Measurements from ENCODE around the gene TIMM44.

Gene TIMM44

GRCh38 chr19:7926021-7926726 lies 17.3 kb downstream of the TIMM44 start, which contains the start of gene CTXN1:
Gene CTXN1 (minus strand): TSS chr19:7926135. CDS start chr19:7925538, 597 bp downstream.
- peaks cover 4 to 97% (median 91%) of the 10 kb centered on the region in 4 donors for H3K4me1 ChIP-seq
- intact Hi-C loops (cut with DNase I; ENCODE audit: low total_unique reads) = no loop called here
- peaks cover 0 to 4% of the 10 kb centered on the region in 2 donors for H3K27me3 ChIP-seq
- TF ChIP-seq, protein P1, sequence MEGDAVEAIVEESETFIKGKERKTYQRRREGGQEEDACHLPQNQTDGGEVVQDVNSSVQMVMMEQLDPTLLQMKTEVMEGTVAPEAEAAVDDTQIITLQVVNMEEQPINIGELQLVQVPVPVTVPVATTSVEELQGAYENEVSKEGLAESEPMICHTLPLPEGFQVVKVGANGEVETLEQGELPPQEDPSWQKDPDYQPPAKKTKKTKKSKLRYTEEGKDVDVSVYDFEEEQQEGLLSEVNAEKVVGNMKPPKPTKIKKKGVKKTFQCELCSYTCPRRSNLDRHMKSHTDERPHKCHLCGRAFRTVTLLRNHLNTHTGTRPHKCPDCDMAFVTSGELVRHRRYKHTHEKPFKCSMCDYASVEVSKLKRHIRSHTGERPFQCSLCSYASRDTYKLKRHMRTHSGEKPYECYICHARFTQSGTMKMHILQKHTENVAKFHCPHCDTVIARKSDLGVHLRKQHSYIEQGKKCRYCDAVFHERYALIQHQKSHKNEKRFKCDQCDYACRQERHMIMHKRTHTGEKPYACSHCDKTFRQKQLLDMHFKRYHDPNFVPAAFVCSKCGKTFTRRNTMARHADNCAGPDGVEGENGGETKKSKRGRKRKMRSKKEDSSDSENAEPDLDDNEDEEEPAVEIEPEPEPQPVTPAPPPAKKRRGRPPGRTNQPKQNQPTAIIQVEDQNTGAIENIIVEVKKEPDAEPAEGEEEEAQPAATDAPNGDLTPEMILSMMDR (IDR thresholded peaks at IDR 0.05) = peak in 1 of 2 experiments; percentile 12
- H3K27ac ChIP-seq = peak within 1 kb of the TSS; percentile 91 to 96
- peak; percentile 64 to 84 for DNase-seq
- H3K4me3 ChIP-seq = peak within 1 kb of the TSS; percentile 49 to 61
- no peaks in the 10 kb centered on the region for H3K9me3 ChIP-seq
- H3K36me3 ChIP-seq = peaks cover 9 to 26% (median 19%) of the 10 kb centered on the region in 3 donors

- H3K4me3 ChIP-seq = peak overlapping the region; percentile 49 to 61
- TF ChIP-seq, protein P1 (IDR thresholded peaks at IDR 0.05) = peak; percentile 66 to 83
- H3K27ac ChIP-seq = peak overlapping the region; percentile 56 to 85
- H3K9me3 ChIP-seq = no peaks in the 10 kb centered on the region
- H3K27me3 ChIP-seq = peaks cover 0 to 4% of the 10 kb centered on the region in 2 donors
- DNase-seq = peak; percentile 57 to 81
- peaks cover 9 to 20% (median 14%) of the 10 kb centered on the region in 3 donors for H3K36me3 ChIP-seq
- peaks cover 4 to 95% (median 84%) of the 10 kb centered on the region in 4 donors for H3K4me1 ChIP-seq
- intact Hi-C loops (cut with DNase I; ENCODE audit: low total_unique reads) = no loop called here
Measured at GRCh38 chr19:7925171-7925851, 18.2 kb downstream of the TIMM44 start.

GRCh38 chr19:7924651-7925170 lies 18.8 kb downstream of the TIMM44 start:
- H3K4me3 ChIP-seq = peak overlapping the region; percentile 49 to 61

DNA sequence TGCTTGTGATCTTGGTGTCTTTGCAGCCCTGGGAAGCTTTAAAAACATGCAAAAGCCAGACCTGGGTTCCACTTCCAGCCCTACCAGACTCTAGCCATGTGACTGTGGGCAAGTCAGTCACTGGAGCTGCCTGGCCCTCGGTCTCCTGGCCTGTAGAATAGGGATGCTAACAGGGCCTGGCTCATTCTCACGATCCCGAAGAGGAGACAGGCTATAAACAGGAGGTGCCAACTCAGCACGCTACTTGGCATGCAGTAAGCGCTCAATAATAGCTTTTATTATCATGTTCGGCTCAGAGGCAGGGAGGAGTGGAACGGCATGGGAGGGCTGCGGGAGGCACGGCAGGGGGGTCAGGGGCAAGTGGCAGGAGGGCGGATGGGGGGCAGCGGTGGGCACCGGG lies 19.2 kb downstream of the TIMM44 start:
- TF ChIP-seq, protein P1 (IDR thresholded peaks at IDR 0.05) = no peak
- no peaks in the 10 kb centered on the region for H3K9me3 ChIP-seq
- peaks cover 9 to 20% (median 14%) of the 10 kb centered on the region in 3 donors for H3K36me3 ChIP-seq
- DNase-seq = no peak
- H3K4me3 ChIP-seq = peak overlapping the region in 1 of 2 donors; percentile 49
- H3K27ac ChIP-seq = peak overlapping the region; percentile 46 to 85
- intact Hi-C loops (cut with DNase I; ENCODE audit: low total_unique reads) = no loop called here
- H3K27me3 ChIP-seq = peaks cover 0 to 4% of the 10 kb centered on the region in 2 donors
- peaks cover 4 to 92% (median 82%) of the 10 kb centered on the region in 4 donors for H3K4me1 ChIP-seq

More at GRCh38 chr19:7924651-7925170, 18.8 kb downstream of the TIMM44 start:
- TF ChIP-seq, protein P1 (IDR thresholded peaks at IDR 0.05) = no peak
- peaks cover 9 to 20% (median 14%) of the 10 kb centered on the region in 3 donors for H3K36me3 ChIP-seq
- H3K4me1 ChIP-seq = peaks cover 4 to 92% (median 82%) of the 10 kb centered on the region in 4 donors
- H3K27me3 ChIP-seq = peaks cover 0 to 4% of the 10 kb centered on the region in 2 donors
- intact Hi-C loops (cut with DNase I; ENCODE audit: low total_unique reads) = no loop called here
- H3K9me3 ChIP-seq = no peaks in the 10 kb centered on the region
- no peak for DNase-seq
- H3K27ac ChIP-seq = peak overlapping the region; percentile 56 to 85

DNA sequence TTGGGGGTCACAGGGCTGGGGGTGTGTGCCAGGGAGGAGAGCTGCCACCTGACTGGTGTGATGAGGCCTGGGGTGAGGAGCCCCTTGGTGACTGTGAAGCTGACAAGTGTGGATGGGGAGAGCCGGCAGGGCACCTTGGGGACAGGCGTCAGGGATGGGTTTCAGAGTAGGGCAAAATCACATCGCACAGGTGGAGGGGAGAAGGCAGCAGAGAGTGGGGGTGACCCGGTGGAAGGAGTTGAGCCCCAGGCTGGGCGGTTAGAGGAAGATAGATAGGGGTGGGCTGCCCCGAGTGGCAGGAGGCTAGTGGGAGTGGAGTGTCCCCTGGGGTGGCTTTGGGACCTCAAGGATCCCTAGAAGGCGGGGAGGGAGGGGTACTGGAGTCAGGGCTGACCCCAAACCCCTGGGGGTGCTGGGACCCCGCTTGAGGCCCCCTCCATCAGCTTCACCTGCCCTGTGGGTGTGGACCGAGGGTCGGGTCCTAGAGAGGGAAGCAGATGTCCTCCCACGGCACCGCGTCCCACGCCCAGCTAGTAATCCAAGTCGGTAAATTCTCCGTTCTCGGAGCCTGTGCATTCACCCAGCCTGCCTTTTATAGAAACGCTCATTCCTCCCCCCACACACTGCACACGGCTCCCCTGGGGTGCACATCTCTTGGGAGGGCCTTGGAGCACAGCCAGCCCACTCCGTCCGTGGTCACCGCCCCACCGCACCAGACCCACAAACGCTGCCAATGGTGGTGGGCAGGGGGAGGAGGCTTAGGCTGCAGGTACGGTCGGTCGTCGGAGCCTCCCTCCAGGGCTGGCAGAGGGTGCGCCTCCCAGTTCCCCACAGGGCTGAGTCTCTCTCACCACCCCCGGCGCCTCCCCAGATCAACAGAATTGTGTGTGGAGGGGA lies 19.9 kb downstream of the TIMM44 start:
- peak overlapping the region; percentile 46 to 85 for H3K27ac ChIP-seq
- no peaks in the 10 kb centered on the region for H3K9me3 ChIP-seq
- H3K27me3 ChIP-seq = peaks cover 0 to 11% of the 10 kb centered on the region in 2 donors
- DNase-seq = no peak
- peaks cover 4 to 92% (median 83%) of the 10 kb centered on the region in 4 donors for H3K4me1 ChIP-seq
- H3K4me3 ChIP-seq = peak overlapping the region in 1 of 2 donors; percentile 3
- peaks cover 9 to 20% (median 14%) of the 10 kb centered on the region in 3 donors for H3K36me3 ChIP-seq
- TF ChIP-seq, protein P1 (IDR thresholded peaks at IDR 0.05) = no peak
- intact Hi-C loops (cut with DNase I; ENCODE audit: low total_unique reads) = no loop called here
